Cardiac septum (tissue), 1 donor: Measurements from ENCODE around the gene MICAL2. TPM values are rescaled to one million over a fixed set of nuclear protein-coding genes. Genes with fewer than 3 reads are reported as not detected.
A peak's percentile ranks its signal among the peaks of the same experiment; 100 is the strongest.

ENCODE experiments used
- DNase-seq: peaks from one replicate; pipeline ENCODE4 v3.0.0-alpha.2; 2020; ENCODE audit warnings: low spot score
- intact Hi-C: fragments of 100-400 bp; cut with DNase I; formaldehyde crosslinking; loops from one replicate; pipeline ENCODE4 v1.14.0; 2022
- total RNA-seq: library from RNA; stranded (reverse); fragmentation: NEBNext Ultra II Directional; extraction: Animal tissue kit (Norgen Biotek cat#: 25700); gene quantifications from one replicate; pipeline ENCODE4 v1.2.1, GENCODE V29; 2021
- donor health status: DM: no; HTN: no; CAD: no.

MICAL2 gene
- total RNA-seq, 1 donor from 2014 or later = 98.7 TPM

DNA sequence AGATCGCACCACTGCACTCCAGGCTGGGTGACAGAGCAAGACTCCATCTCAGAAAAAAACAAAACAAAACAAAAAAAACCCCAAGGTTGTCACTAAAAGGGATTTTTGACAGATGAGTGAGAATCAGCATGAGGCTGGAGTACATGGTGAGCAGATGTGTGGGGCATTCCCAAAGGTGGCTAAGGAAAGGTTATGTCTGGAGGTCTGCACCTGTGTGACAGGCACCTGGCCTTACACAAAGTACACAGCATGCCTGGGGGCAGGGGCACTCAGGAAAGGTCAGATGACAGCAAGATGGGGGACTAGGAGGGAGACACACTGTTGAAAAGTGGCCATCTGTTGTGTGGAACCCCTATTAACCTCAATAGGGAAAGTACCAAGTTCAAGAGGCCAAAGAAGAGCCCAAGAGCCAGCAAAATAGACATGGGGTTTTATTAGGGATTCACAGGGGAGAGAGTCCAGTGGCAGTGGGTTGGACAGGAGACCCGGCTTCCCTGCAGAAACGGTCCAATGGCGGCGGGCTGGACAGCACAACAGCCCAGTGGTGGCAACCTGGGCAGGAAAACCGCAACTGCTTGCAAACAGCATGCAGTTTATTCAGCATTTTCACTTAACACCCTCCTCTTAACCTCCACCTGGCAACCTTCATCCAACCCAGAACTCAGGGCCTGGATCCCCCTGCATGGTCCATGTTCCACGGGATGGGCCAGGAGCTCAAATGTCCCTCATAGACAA lies 101.1 kb downstream of the MICAL2 start:
- intact Hi-C loops = no loop called here
- DNase-seq = no peak

DNA sequence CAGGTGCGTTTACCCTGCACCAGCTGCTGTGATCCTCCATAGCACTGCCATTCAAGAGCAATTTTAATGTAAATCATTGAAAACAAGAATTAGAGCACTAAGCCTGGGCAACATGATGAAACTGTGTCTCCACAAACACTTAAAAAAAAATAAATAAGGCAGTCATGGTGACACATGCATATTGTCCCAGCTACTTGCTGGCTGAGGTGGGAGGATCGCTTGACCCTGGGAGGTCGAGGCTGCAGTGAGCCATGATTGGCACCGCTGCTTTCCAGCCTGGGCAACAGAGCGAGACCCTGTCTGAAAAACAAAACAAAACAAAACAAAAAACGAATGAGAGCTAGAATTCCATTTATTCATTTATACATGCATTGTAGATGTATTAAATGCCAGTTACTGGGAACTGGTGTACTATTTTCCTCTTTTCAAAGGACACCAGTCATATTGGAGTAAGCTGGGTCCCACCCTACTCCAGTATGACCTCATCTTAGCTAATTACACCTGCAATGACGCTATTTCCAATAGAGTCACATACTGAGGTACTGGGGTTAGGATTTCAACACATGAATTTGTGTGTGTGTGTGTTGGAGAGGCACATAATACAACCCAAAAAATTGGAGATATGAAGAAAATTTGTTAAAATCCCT lies 101.9 kb downstream of the MICAL2 start:
- no peak for DNase-seq

DNA sequence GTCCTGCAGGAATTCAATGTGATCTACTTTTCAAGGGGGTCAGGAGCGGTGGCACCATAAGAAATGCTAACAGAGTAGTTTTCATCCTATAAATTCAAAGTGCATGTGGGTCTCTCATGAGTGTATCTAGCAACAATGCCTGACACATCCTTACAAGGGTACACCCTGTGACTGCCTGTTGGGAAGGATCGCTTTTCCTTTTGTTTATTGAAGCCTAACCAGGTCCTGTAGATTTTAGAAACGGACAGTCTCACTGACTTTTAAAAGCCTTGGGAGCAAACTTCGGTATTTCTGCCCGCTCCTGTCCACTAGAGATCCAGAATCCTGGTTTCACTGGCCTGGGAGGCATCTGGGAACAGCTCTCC lies 102.4 kb downstream of the MICAL2 start:
- DNase-seq = no peak
- intact Hi-C loops = no loop called here

More for the DNA sequence above, 101.9 kb downstream of the MICAL2 start:
- intact Hi-C loops = no loop called here

DNA sequence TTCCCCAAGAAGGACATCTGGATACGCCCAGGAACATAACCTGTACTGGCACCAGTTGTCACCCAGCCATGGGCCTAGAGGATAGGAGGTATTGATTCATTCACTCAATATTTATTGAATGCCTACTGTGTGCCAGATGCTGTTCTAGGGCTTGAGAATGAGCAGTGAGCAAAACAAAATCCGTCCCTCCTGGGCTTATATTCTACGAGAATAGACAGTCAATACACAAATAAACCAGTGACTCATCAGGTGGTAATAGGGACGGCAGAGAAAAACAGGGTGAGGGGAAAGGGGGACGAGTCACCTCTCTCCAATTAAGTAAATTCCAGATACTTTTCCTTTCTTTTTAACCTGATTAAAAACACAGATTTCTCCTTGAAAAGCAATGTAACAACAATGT lies 103.5 kb downstream of the MICAL2 start:
- DNase-seq = no peak
- intact Hi-C loops = no loop called here

DNA sequence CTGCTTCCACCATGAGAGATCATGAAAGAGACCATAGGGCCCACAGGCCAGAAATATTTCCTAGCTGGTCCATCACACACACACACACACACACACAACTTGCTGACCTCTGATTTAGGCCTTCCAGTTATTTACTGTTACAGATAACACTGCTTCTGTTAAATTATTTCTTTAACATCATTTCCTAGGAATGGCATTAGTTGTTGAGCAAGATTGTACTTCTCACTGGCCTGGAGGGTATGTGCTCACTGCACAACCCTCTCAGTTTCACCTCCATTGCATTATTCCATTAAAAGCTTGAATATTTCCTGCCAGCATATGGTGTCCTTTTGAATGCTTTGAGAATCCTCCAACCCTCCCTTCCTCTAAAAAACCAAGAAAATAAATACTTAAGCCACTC lies 104.4 kb downstream of the MICAL2 start:
- intact Hi-C loops = no loop called here
- no peak for DNase-seq

DNA sequence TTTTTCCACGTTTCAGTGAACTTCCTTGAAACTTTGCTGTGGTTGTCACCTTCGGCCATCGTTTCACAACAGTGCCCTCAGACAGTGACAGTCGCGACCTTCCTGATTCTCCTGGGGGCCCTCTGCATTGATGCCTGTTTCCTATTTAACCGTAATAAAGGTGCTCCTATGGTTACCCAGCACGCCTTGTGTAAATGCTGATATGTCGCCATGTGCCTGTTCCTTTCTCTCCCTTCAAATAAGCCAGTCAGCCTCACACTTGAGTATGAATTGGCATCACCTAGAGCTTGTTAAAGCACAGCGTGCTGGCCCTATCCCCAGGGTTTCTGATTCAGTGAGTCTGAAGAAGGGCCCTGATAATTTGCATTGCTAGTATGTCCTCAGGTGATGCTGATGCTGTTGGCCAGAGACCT lies 104.8 kb downstream of the MICAL2 start:
- intact Hi-C loops = no loop called here
- no peak for DNase-seq

DNA sequence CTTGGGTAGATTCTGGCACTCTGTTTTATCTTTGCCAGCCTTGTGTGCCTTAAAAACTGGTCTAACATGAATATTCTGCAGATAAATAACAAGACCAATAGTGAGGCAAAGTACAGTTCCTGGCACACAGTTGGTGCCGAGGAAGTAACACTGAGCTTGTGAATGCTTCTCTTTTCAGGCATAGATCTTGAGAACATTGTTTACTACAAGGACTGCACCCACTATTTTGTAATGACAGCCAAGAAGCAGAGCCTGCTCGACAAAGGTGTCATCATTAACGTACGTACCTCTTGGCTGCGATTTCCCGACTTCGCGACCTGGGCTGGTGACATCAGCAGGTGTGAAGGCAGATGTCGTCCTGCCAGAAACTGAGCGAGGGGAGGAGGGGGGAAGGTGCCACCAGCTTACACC lies 105.7 kb downstream of the MICAL2 start:
- no peak for DNase-seq
- intact Hi-C loops = no loop called here

DNA sequence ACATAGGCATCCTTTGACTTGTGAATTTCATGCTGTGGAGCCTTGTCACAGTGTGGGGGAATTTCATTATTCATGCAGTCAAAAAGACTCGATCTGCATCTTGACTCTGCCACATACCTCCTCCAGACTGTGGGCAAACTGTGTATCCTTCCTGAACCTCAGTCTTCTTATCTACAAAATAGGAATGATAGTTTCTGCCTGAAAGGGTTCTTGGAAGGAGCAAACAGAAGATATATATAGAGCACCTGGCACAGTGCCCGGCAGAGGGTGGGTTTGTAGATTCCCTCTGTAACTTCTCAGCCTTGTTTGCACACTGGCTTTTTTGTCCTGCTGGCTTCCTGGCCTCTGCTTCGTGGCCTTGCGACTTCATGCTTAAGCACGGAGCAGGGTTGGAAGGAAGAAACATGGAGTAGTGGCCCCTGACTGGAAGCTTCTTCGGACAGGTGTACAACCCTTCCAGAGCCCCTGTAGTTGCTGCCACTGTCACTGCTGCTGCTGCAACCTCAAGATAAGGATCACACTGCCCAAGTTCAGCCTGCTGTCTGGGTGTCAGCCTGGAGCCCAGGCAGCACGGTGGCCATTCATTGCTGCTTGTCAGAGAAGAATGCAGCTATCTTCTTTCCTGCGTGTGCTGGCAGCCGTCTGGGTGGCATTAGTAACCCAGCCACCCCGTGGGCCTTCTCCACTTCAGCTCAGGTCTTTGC lies 106.4 kb downstream of the MICAL2 start:
- DNase-seq = no peak
- intact Hi-C loops = no loop called here

DNA sequence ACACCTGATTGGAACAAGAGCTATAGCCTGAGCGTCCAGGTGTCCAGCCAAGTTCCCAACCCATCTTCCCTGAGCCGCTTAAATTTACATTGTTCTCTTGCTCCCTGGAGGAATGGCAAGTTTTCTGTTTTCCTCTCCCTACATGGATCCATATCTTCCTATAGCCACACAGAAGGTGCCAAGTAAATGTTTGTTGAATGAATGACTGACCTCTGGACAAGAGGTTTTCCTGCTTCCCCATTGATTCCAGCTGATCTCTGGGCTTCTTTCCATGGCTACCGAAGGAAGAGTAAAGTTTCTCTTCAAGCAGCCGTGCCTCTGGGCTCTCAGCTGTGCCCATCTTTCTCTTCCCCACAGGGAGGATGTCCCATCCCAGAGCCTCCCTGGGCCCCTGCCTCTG lies 107.5 kb downstream of the MICAL2 start:
- intact Hi-C loops = no loop called here
- no peak for DNase-seq

DNA sequence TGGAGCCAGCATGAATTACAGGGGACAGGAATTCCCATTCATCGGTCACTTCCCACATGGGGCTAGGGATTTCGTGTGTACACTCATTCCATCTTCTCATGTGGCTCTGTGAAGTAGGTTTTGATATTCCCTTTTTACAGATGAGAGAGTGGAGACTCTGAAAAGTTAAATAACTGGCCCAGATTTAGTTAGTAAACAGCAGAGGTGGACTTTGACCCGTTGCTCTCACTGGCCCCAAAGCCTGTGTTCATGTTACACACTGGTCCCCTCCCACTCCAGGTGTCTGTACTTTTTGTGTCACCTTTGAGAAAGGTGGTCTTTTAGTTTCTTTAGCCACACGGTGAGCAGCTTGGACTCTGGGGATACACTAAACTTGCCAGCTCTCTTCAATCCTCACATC lies 108.5 kb downstream of the MICAL2 start:
- no peak for DNase-seq
- intact Hi-C loops = no loop called here

DNA sequence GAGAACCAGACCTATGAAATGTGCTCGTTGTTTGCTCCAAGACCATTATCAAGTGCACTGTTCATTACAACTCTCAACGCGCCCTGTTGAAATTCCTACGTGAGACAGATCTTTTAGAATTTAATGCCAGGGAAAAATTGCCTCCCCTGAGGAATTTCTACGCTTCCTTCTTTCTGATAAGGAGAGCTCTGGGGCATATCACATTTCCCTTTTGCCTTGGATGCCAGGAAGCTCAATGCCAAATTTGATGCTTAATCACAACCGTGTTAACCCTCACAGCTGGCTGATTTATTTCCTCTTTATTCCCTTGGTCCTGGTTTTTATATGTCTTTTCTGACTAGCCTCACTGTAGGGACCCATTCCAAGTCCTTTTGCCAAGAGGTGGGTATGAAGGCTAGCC lies 109.4 kb downstream of the MICAL2 start:
- intact Hi-C loops = loop anchor here (5.0 kb wide), 2 partner anchors 57 to 107 kb away; partner anchors contain the start of gene MICAL2
- DNase-seq = no peak

DNA sequence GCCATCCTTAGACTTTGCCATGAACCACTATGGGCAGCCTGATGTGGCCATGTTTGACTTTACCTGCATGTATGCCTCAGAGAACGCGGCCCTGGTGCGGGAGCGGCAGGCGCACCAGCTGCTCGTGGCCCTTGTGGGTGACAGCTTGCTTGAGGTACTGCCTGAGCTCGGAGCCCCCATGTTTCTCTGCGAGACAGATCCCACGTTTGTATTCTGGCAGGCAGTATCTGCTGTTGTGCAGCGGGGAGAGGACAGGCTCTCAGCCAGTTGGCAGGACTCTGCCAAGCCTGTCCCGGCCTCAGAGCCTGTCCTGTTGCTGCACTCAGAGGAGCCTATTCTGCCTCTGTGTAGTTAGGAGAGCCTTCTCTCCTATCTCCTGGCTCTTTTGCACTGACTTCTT lies 109.9 kb downstream of the MICAL2 start:
- DNase-seq = peak; percentile 80
- intact Hi-C loops = loop anchor here (5.0 kb wide), 2 partner anchors 58 to 108 kb away; partner anchors contain the start of gene MICAL2

DNA sequence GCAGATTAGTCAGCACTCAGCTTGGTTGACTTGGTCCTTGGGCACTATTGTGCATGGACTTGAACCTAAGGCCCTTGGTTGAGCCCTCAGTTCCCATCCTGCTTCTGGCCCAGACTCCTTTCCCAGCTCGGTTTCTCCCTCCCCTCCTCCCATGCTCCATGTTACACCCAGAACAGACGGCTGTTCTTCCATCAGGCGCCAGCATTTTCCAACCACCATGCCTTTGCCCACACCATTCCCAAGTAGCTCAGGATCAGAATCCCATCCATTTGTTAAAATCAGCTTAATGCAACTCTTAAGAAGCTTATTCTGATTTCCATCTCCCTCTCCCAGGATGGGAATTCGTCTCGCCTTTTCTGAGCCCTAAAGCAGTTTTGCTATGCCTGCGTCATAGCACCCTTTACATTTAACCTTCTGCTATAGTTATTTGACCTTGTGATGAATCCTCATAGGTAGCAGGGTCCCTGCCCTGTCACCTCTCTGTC lies 110.7 kb downstream of the MICAL2 start:
- intact Hi-C loops = loop anchor here (5.0 kb wide), 2 partner anchors 59 to 109 kb away; partner anchors contain the start of gene MICAL2
- no peak for DNase-seq

DNA sequence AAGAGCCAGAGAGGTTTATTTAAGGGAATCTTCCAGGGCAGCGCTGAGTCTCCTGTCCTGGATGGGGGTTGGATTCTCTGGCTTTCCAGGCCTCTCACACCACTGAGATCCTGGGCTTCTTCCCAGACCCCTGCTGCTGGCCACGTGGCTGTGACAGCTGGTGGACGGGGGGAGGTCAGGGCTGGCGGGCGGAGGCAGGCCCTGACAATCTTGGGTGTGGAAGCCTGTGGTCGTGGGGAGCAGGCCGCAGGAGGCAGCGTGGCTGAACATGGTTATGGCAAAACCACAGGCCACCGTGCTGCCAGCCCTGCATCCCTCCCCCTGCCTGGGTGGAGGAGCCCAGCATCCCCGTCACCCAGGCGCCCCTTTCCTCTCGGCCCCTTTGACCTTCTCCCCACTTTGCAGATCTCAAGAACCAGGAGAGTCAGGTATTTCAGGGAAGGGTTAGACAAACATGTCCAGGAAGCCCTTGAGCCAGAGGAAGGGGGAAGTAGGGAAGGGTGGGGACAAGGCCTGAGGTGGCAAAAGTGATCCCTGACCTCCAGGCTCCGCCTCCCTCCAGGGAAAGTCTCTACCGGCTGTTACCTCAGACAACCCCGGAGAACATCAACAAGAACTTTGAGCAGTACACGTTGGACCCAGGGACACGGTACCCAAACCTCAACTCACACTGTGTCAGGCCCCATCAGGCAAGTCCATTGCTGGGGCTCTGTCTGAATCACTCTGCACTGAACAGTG lies 111.8 kb downstream of the MICAL2 start:
- peak; percentile 81 for DNase-seq
- intact Hi-C loops = loop anchor here (5.0 kb wide), 2 partner anchors 60 to 110 kb away; partner anchors contain the start of gene MICAL2

DNA sequence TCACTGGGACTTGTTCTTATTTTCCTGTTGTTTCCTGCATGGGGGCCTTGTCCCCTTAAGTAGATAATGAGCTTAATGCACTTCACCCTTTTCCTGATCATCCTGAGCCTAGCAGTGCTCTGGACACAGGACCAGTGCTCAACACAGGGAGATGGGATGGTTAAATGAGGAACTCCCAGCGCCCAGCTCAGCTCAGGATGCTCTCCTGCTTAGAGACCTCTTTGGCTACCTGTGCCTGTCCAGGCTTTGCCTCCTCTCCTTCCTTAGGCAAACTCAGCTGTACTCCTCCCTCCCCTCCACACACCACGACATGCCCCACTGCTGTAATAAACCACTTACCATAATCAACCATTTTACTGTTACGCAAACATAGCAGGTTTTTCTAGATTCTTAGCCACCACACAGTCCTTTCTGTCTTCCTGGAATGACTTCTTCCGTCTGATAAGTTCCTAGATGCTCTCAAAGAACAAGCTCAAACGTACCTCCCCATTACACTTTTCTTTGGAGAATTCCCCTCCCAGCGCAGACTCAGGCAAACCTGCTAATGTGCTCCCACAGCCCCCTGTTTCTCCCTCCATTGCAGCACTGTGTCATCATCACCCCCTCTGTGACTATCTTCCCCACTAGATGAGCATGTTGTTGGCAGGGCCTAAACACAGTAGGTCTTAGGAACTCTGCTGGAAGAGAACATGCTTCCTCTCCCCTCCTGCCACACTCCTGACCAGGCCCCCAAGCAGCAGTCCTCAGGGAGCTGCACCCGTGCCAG lies 113.6 kb downstream of the MICAL2 start:
- intact Hi-C loops = loop anchor here (5.0 kb wide), 2 partner anchors 62 to 112 kb away; partner anchors contain the start of gene MICAL2
- DNase-seq = no peak

DNA sequence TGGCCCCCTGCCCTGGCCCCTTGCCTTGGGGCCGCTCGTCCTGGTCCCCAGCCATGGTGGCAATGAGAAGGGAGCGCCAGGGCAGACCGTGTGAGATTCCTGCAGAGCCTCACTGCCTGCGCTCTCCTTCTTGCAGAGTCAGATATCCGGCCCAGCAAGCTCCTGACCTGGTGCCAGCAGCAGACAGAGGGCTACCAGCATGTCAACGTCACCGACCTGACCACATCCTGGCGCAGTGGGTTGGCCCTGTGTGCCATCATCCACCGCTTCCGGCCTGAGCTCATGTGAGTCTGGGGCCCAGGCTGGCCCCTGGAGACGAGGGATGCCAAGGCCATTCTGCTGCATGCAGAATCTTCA lies 114.1 kb downstream of the MICAL2 start:
- intact Hi-C loops = loop anchor here (5.0 kb wide), 2 partner anchors 62 to 112 kb away; partner anchors contain the start of gene MICAL2
- peak; percentile 93 for DNase-seq

DNA sequence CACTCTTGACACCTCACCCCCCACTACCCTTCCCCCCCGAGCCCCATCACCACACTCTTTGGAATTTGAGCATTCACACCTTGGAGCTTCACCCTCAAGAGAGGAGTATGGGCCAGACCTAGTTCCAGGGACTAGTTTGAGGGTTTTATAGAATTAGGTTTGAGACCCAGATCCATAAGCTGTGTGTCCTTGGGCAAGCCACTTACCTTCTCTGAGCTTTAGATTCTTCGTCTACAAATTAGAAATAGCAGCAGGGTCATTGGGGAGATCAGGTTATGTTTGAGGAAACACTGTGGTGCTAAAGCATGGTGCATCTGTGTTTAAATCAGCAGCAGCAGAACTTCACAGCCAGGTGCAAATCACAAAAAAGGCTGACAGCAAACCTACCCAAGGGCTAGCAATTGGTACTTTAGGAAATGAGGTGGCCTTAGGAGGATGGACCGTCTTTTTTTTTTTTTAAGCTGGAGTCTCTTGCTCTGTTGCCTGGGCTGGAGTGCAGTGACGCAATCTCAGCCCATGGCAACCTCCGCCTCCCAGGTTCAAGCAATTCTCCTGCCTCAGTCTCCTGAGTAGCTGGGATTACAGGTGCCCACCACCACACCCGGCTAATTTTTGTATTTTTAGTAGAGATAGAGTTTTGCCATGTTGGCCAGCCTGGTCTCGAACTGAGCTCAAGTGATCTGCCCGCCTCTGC lies 114.8 kb downstream of the MICAL2 start:
- DNase-seq = no peak
- intact Hi-C loops = no loop called here

DNA sequence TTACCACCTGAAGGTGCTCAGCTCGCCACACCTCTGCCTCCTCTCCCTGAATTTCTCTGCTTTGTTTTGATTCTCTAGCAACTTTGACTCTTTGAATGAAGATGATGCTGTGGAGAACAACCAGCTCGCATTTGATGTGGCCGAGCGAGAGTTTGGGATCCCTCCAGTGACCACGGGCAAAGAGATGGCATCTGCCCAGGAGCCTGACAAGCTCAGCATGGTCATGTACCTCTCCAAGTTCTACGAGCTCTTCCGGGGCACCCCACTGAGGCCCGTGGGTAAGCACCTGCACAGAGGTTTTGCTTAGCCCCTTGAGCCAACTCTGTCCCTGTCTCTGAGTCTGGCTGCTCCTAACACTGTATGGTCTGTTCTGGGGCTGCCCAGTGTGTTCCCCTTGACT lies 115.7 kb downstream of the MICAL2 start:
- no peak for DNase-seq
- intact Hi-C loops = no loop called here
